HCT116 (cell line): ENCODE data around the gene PMPCB. TPM values are rescaled to one million over a fixed set of nuclear protein-coding genes. Genes with fewer than 3 reads are reported as not detected.

Experiments used
- ATAC-seq: fragments of 200-7000 bp; cut with Tn5 transposase; 2 replicates; pipeline ENCODE4 v1.9.1; 2020; ENCODE audit warnings: mild to moderate bottlenecking, moderate library complexity
- BruUV-seq: library from RNA; stranded (reverse); fragments of 400-500 nt; replicated peaks from 2 replicates; lab custom pipeline; 2021; lab: Mats Ljungman, UMichigan
- CTCF ChIA-PET: fragments of 300-600 bp; sonication (Branson Sonifier 250); formaldehyde crosslinking; loops from one replicate; lab custom pipeline; 2021; ENCODE audit warnings: antibody characterized with exemption; lab: Charles Lee
- POLR2A ChIA-PET: fragments of 300-600, 350-600 bp; sonication (Branson Sonifier 250); formaldehyde crosslinking; loops from one replicate; lab custom pipeline; 2021; ENCODE audit warnings: antibody characterized with exemption; lab: Charles Lee
- RAD21 ChIA-PET, 2 experiments: fragments of 300-600 bp; sonication (Branson Sonifier 250); formaldehyde crosslinking; loops; one replicate each; lab custom pipeline; 2023; ENCODE audit warnings: low total read pairs in 2 of 2; ENCODE audit not compliant: uncharacterized antibody in 2 of 2, unreplicated experiment in 2 of 2, low non-redundant PET in 1 of 2; lab: Charles Lee
- DNase-seq: peaks from one replicate; pipeline ENCODE4 v3.0.0-alpha.2; 2010; ENCODE audit warnings: low read depth, low spot score
- H2AFZ ChIP-seq: fragments of 200-600 bp; shearing (Covaris generic), sonication (generic); 2 replicates; pipeline ENCODE4 v1.6.1; 2017; ENCODE audit warnings: low read depth, mixed run types, mixed read lengths, antibody characterized with exemption, low read length; ENCODE audit not compliant: poor library complexity, severe bottlenecking
- H3K27ac ChIP-seq: 2 replicates; pipeline ENCODE4 v1.5.1; 2012; ENCODE audit warnings: low read depth, low read length
- H3K27me3 ChIP-seq: fragments of 200-600 bp; sonication (generic); 2 replicates; pipeline ENCODE4 v1.6.1; 2016; ENCODE audit warnings: mixed run types, low read length, mixed read lengths; ENCODE audit not compliant: insufficient read depth
- H3K36me3 ChIP-seq, 2 experiments: fragments of 200-500 bp in 1 of 2; fragments of 200-600 bp in 1 of 2; sonication (Bioruptor generic) in 1 of 2; sonication (generic) in 1 of 2; 2 replicates each; pipeline versions ENCODE4 v1.5.1 to v1.6.1; 2014 to 2016; ENCODE audit warnings: low read length in 2 of 2, inconsistent platforms in 1 of 2, mixed read lengths in 1 of 2, mixed run types in 1 of 2; ENCODE audit not compliant: insufficient read depth in 2 of 2, control insufficient read depth in 1 of 2
- H3K4me1 ChIP-seq, 2 experiments: fragments of 200-600 bp in 1 of 2; sonication (generic) in 1 of 2; 2 replicates each; pipeline versions ENCODE4 v1.5.1 to v1.6.1; 2012 to 2017; ENCODE audit warnings: low read length in 2 of 2, inconsistent platforms in 1 of 2, mild to moderate bottlenecking in 1 of 2, mixed read lengths in 1 of 2, mixed run types in 1 of 2, moderate library complexity in 1 of 2; ENCODE audit not compliant: insufficient read depth in 2 of 2, control insufficient read depth in 1 of 2
- H3K4me2 ChIP-seq: fragments of 200-600 bp; sonication (generic); 2 replicates; pipeline ENCODE4 v1.6.1; 2017; ENCODE audit warnings: mixed run types, low read length, mixed read lengths
- H3K4me3 ChIP-seq, 2 experiments: fragments of 200-600 bp in 1 of 2; sonication (generic) in 1 of 2; replicated peaks in 1 of 2; 2 replicates each; pipeline ENCODE4 v1.5.1; 2011 to 2016; ENCODE audit warnings: low read length in 2 of 2, control low read depth in 1 of 2, low read depth in 1 of 2, mild to moderate bottlenecking in 1 of 2, mixed read lengths in 1 of 2, mixed run types in 1 of 2
- H3K79me2 ChIP-seq: fragments of 200-600 bp; sonication (generic); 2 replicates; pipeline ENCODE4 v1.6.1; 2017; ENCODE audit warnings: mild to moderate bottlenecking, mixed run types, low read length, moderate library complexity, mixed read lengths; ENCODE audit not compliant: insufficient read depth
- H3K9ac ChIP-seq: fragments of 200-600 bp; sonication (generic); 2 replicates; pipeline ENCODE4 v1.6.1; 2016; ENCODE audit warnings: low read length, mixed read lengths
- H3K9me2 ChIP-seq: fragments of 200-600 bp; sonication (generic), shearing (Covaris generic); 2 replicates; pipeline ENCODE4 v1.6.1; 2017; ENCODE audit warnings: mixed run types, mild to moderate bottlenecking, moderate library complexity; ENCODE audit not compliant: insufficient read depth
- H3K9me3 ChIP-seq, 2 experiments: fragments of 200-500 bp in 1 of 2; fragments of 200-600 bp in 1 of 2; sonication (Bioruptor generic) in 1 of 2; sonication (generic) in 1 of 2; 2 replicates each; pipeline ENCODE4 v1.6.1; 2014 to 2017; ENCODE audit warnings: low read length in 2 of 2, mixed read lengths in 2 of 2, inconsistent platforms in 1 of 2, low read depth in 1 of 2, mild to moderate bottlenecking in 1 of 2, mixed run types in 1 of 2, moderate library complexity in 1 of 2; ENCODE audit not compliant: control insufficient read depth in 1 of 2, insufficient read depth in 1 of 2
- H4K20me1 ChIP-seq: fragments of 200-600 bp; sonication (generic), shearing (Covaris generic); 2 replicates; pipeline ENCODE4 v1.6.1; 2017; ENCODE audit warnings: mixed run types, mild to moderate bottlenecking, moderate library complexity; ENCODE audit not compliant: insufficient read depth
- CBX3 ChIP-seq: IDR thresholded peaks from 2 replicates; pipeline ENCODE4 v1.6.1; 2012; ENCODE audit warnings: low read depth
- CEBPB ChIP-seq: IDR thresholded peaks from 2 replicates; pipeline ENCODE4 v1.6.1; 2012; ENCODE audit warnings: low read depth
- CTCF ChIP-seq, 3 experiments: fragments of 200-600 bp in 1 of 3; sonication (generic) in 1 of 3; IDR thresholded peaks in 2 of 3; conservative IDR thresholded peaks in 1 of 3; 2 replicates each; pipeline ENCODE4 v1.5.1; 2012 to 2017; ENCODE audit warnings: low read depth in 2 of 3, low read length in 2 of 3, antibody characterized with exemption in 1 of 3, borderline replicate concordance in 1 of 3, control low read depth in 1 of 3, mild to moderate bottlenecking in 1 of 3, mixed read lengths in 1 of 3, mixed run types in 1 of 3, moderate library complexity in 1 of 3; ENCODE audit not compliant: insufficient read depth in 1 of 3
- EGR1 ChIP-seq: IDR thresholded peaks from 2 replicates; pipeline ENCODE4 v1.6.1; 2012; ENCODE audit warnings: low read depth
- ELF1 ChIP-seq: IDR thresholded peaks from 2 replicates; pipeline ENCODE4 v1.6.1; 2012; ENCODE audit warnings: low read depth, borderline replicate concordance
- EZH2phosphoT487 ChIP-seq: fragments of 200-600 bp; IDR thresholded peaks from 2 replicates; pipeline ENCODE4 v1.6.1; 2018; ENCODE audit warnings: antibody characterized with exemption, borderline replicate concordance
- MAX ChIP-seq: IDR thresholded peaks from 2 replicates; pipeline ENCODE4 v1.6.1; 2012
- POLR2A ChIP-seq: IDR thresholded peaks from 2 replicates; pipeline ENCODE4 v1.7.0; 2011; ENCODE audit warnings: borderline replicate concordance; ENCODE audit not compliant: insufficient read depth, insufficient read length; ENCODE audit errors: extremely low read depth
- POLR2AphosphoS5 ChIP-seq: IDR thresholded peaks from 2 replicates; pipeline ENCODE4 v1.6.1; 2011; ENCODE audit warnings: mild to moderate bottlenecking, low read depth, low read length, moderate library complexity
- SIN3A ChIP-seq: IDR thresholded peaks from 2 replicates; pipeline ENCODE4 v1.6.1; 2012; ENCODE audit warnings: low read depth
- SRF ChIP-seq: IDR thresholded peaks from 2 replicates; pipeline ENCODE4 v1.6.1; 2012; ENCODE audit warnings: low read depth
- TCF7L2 ChIP-seq: IDR thresholded peaks from 2 replicates; pipeline ENCODE4 v1.7.0; 2011; ENCODE audit warnings: borderline replicate concordance, inconsistent platforms; ENCODE audit not compliant: insufficient read depth, insufficient read length; ENCODE audit errors: extremely low read depth
- YY1 ChIP-seq: IDR thresholded peaks from 2 replicates; pipeline ENCODE4 v1.6.1; 2011; ENCODE audit warnings: low read length, low read depth, moderate library complexity, mild to moderate bottlenecking; ENCODE audit not compliant: insufficient replicate concordance; ENCODE audit errors: extremely low read depth
- ZFX ChIP-seq: fragments of 450-650 bp; IDR thresholded peaks from 2 replicates; pipeline ENCODE4 v1.6.1; 2017
- ZNF274 ChIP-seq: fragments of 200-500 bp; sonication (Bioruptor generic); IDR thresholded peaks from 2 replicates; pipeline ENCODE4 v1.6.1; 2014; ENCODE audit warnings: mild to moderate bottlenecking, low read depth, low read length, inconsistent platforms
- intact Hi-C: fragments of 100-400 bp; cut with micrococcal nuclease; formaldehyde crosslinking; loops from 2 replicates; pipeline ENCODE4 v1.10.0; 2022
- total RNA-seq: library from RNA; stranded (reverse); gene quantifications from one replicate; pipeline ENCODE4 v1.2.1, GENCODE V29; 2021; ENCODE audit not compliant: unreplicated experiment

Gene PMPCB
- total RNA-seq, 1 experiment from 2014 or later: 73.9 TPM

GRCh38 chr7:103346396-103346795 lies 49.2 kb downstream of the PMPCB start (continued):
- TF ChIP-seq EZH2phosphoT487: no peak
- no peak for TF ChIP-seq CEBPB
- TF ChIP-seq POLR2A: no peak
- no peak for TF ChIP-seq SIN3A
- TF ChIP-seq POLR2AphosphoS5: no peak
- TF ChIP-seq, all 23 proteins: peak for 0

- Histone ChIP-seq H3K9me2 (no peaks in the 10 kb centered on the region), H4K20me1 (peaks cover 2% of the 10 kb centered on the region; the same call in 1 of the 2 replicates), H3K4me1 (peaks cover 18 to 22% of the 10 kb centered on the region in 2 experiments), H3K36me3 (peaks cover 3 to 9% of the 10 kb centered on the region in 2 experiments; a peak in 2 of 4 replicates), H3K9me3 (no peaks in the 10 kb centered on the region), H3K27me3 (no peaks in the 10 kb centered on the region), H3K27ac (peak within 1 kb of the TSS; percentile 68), H3K79me2 (peaks cover 77% of the 10 kb centered on the region)
- peak; percentile 94 for DNase-seq
- peak; percentile 74 for ATAC-seq
- intact Hi-C loops: no loop called here
- peak; percentile 45 for TF ChIP-seq POLR2A
- peak; percentile 96 for TF ChIP-seq ZFX
- TF ChIP-seq CTCF (IDR thresholded peaks at IDR 0.05 in 2 of 3, conservative IDR thresholded peaks at IDR 0.05 in 1 of 3; ENCODE audit: borderline replicate concordance in 1 of 3, insufficient read depth in 1 of 3, low read depth in 2 of 3, low read length in 2 of 3): no peak
- no peak for TF ChIP-seq CBX3
- TF ChIP-seq EGR1: peak; percentile 35; the same call in 1 of the 2 replicates
- TF ChIP-seq YY1: peak; percentile 84
- peak; percentile 59 for TF ChIP-seq ELF1
- peak; percentile 66 for TF ChIP-seq TCF7L2
- TF ChIP-seq POLR2AphosphoS5: peak; percentile 91
- peak; percentile 71 for TF ChIP-seq SRF
- no peak for TF ChIP-seq ZNF274
- TF ChIP-seq MAX: peak; percentile 76
- TF ChIP-seq SIN3A: peak; percentile 81; the same call in 1 of the 2 replicates
- TF ChIP-seq, all 23 proteins: peak for 10
- CTCF ChIA-PET: no interaction called here
- H3K9ac ChIP-seq: peak within 1 kb of the TSS; percentile 79
- RAD21 ChIA-PET: no interaction called here
- peak within 1 kb of the TSS; percentile 86 to 95 for H3K4me3 ChIP-seq
- POLR2A ChIA-PET: interaction anchor here (0.5 to 1.4 kb wide), 2 partner anchors 10 to 23 kb away, joined by 5 to 8 read pairs; no protein-coding TSS in a partner anchor
- no peak within 1 kb of the TSS for H2AFZ ChIP-seq
- BruUV-seq: TSS peak; percentile 73
- peak within 1 kb of the TSS; percentile 75 for H3K4me2 ChIP-seq
Measured at GRCh38 chr7:103347507-103348267, 50.5 kb downstream of the PMPCB start, which contains the start of gene PSMC2. PSMC2 (plus strand) TSS chr7:103347643; CDS start chr7:103347712, 69 bp downstream.
